ENCODE measurements around the gene PSEN1.

- TF ChIP-seq CTCF (IDR thresholded peaks at IDR 0.05): no peak
- no peak for TF ChIP-seq EP300 (IDR thresholded peaks at IDR 0.05; ENCODE audit: low read depth)
Measured at GRCh38 chr14:73170686-73171085, 34.4 kb downstream of the PSEN1 start.

Data from transverse colon (tissue), 3 donors.